NCI-H1417 treated with DMSO at 0.1 percent for 48 hours (cell line): ENCODE measurements around the gene ZPR1.

Experiments used
- DNase-seq: peaks from one replicate; lab custom pipeline; 2025; lab: John Stamatoyannopoulos, UW

Gene ZPR1

DNA sequence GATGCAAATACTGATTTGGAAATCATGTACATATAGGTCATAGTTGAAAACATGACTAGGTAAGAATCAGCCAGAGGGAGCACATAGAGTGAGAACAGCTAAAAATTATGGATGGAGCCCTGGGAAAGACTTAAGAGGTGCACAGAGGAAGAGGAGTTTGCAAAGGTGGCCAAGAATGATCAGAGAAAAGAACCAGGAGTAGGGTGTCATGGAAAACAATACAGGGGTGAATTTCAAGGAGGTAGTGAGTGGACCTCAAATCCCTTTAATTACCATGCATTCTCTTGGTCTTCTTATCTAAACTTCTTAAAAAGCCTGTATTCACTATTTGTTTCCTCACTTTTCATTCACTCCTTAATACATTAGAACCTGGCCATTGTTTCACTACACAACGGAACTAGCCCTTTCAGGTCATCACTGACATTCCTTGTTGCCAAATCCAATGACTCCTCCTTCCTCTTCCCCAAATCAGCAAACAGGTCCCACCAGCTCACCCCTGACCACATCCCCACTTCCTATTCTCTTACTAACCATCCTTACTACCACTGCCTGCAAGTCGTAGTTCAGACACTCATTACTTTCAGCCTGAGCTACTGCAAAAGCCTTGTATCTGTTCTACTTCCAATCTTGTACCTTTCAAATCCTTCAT, 37.6 kb downstream of the ZPR1 start:
- no peak for DNase-seq

DNA sequence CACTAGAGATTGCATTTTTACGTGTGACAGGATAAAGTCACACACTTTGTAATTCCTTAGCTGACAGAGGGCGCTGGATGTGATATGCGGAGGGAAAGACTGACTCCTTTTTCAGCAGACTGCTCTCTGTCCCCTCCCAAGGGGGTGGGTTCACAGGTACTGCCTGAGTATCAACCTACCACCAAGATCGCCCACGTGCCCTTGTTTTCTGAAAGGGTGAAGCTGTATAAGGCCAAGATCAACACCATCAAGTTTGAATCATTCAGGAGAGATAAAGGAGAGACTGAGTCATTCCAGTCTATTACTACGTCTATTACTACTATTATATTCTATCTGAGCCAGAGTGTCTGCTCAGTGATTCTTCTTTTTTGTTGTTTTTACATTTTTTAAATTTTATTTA, 45.7 kb downstream of the ZPR1 start:
- no peak for DNase-seq

DNA sequence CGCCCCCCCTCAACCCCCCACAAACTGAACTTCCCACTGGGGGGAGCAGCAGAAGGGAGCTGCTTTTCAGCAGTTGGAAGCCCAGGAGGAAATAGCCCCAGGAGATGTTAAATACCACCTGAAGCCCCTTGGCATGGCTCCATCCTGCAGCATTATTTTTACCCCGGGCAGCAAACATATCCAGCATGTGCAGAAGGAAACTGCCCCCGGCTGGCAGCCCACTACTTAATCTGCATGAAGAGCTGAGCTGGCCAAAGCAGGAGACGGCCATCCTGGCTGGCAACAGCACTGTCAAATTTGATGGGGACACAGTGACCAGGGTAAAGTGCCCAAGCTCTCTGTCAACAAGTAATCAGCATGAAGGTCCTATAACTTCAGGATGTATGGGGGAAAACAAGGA, 47.1 kb downstream of the ZPR1 start:
- no peak for DNase-seq

DNA sequence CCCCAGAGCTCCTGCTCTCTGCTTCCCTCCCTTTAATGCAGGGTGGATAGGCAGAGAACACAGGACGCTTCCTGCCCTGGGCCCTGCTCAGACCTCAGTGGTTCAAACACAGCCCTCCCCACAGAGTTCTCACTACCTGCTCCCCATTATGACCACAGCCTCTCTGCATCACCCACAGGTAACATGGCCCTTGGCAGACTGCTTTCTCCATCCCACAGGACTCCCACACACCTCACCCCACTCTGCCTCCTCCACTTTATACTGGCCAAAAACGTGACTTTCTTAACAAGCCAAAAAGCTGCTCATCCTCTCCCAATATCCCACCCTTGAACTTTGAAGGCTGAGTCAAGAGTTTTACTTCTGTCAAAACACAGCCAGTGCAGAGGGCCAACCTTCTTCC, 48.8 kb downstream of the ZPR1 start:
- DNase-seq, result no peak

DNA sequence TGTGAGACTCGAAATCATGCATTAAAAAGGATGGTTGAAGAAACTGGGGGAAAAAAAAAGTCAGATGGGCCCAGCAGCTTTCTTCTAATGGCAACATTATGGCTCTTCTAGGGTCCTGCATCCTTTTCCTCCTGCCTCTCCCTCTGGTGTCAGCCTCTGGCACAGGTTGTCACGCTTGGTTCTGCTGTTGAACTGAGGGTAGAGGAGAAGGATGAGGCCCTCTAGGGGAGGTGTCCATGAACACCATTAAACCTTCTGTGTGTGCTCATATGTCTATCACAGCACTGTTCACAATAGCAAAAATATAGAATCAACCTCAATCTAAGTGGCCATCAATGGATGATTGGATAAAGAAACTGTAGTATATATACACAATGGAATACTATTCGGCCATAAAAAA, 51.1 kb downstream of the ZPR1 start:
- no peak for DNase-seq

DNA sequence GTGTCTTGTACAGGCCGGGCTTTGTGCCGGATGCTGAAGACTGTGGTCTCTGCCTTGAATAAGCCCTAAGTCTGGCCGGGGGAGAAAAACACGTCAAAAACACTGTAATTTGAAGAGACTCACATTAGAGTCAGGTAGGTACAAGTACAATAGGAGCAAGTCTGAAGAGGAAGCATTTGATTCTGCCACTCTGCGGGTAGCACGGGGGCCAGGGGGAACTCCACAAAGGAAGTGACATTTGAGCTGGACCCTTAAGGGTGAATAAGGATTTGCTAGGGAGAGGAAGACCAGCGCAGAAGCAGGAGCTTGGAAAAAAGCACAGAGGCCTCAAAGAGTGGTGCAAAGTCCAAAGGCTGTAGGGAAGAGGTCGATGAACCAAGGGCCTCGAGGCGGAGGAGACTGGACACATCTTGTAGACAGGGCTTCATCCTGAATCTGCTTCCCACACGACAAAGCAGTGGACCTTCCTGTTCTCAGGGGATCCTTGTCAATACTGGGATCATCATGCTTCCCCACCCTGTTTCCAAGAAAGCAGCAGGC, 53.8 kb downstream of the ZPR1 start:
- DNase-seq, result no peak

DNA sequence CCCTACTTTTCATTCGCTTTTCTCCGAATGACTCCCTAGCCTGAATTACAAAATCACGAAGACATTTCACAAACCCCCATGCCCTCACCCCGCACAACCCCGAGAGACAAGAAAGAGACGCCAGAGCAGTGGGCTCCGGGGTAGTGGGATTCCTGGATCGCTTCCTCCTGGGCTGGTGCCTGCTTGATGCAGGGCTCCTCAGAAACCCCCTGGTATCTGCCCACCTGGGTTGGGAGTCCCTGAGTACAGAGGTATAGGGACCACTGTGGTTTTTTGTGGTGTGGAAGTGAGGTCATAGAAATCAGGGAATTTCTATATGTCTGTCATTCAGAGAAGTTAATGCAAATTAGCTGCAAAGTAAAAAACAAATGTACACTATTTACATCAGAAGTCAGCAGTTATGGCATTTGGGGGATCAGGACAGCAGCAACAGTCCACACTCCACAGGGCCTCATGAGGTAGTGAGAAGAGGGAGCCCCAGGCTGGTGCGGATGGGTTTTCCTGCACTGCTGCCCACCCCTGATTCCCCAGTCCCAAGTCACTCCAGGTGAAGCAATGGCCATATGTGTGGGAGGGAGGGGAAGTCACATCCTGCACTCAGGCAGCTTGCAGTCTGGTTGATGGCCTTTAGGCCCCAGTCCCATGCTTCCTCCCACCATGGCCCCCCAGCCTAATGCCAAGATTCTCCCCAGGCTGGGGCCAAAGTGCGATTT, 54.6 kb downstream of the ZPR1 start:
- DNase-seq, result no peak

DNA sequence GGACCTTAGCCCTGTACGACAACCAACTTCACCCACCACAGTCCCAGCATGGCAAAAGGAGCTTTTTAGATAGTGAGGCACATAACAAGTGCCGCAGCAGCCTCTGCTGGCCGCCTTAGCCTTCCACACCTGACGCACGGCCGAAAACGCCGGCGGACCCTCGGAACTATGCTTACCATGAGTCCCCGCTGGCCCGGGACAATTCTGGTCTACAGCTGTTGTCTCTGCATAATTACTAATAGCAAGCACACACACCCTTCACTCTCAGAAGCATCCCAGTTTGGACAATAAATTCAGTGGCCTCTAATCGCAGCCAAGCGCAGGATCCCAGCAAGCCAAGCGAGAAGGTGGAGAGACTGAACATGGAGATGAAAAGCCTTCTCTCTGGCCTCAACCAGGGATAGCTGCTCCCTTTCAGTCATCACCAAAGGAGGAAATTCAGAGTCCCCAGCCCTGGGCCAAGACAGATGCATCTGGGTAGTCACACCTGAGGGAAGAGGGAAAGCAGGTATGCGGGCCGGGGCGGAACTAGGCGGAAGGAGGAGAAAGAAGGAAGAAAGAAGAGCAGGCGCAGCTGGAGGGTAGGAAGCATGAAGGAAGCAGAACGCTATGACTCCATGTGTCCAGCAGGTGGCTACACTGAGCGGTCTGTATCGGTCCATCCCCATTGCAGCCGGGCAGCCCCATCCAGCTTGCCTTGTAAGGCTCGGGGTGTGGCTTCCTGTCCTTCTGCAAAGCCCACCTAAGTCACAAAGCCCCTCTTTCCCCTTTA, 55.4 kb downstream of the ZPR1 start:
- no peak for DNase-seq

GRCh38 chr11:116731821-116732220, 56.0 kb downstream of the ZPR1 start:
- no peak for DNase-seq

GRCh38 chr11:116731097-116731761, 56.6 kb downstream of the ZPR1 start:
- no peak for DNase-seq

GRCh38 chr11:116730601-116731000, 57.2 kb downstream of the ZPR1 start:
- DNase-seq, result no peak

DNA sequence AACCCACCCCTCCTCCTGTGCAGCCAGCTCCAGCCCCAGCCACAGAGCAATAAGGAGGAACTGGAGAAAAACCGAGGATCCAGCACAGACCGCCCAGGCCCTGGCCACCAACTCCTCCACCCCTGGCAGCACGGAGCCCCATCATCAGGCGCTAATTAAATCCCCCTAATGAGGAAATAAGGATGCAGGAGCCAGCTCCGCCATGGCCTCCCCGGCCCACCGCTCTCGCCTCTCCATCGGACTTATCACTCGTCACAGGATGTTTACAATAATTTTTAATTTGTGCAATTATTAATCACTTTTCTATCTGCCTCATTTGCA, 57.6 kb downstream of the ZPR1 start:
- no peak for DNase-seq

- no peak for DNase-seq
Observed at GRCh38 chr11:116729501-116730240, 58.2 kb downstream of the ZPR1 start.

DNA sequence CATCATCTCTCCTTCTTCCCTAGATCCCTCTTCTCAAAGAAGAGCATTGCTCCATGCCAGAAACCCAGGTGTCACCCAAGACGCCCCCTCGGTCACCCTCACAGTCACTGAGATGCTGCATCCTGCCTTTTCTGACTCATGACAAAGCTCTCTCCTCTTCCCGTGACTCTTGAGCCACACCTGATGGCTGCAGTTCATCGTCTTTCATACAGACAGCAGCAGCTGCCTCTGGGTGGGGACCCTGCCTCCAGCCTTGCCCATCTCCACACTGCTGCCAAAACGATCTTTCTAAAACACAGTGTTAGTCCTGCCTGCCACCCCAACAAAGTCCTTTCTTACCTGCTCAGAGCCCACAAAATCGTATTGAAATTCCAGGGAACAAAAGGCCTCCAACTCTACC, 59.8 kb downstream of the ZPR1 start:
- DNase-seq, result no peak

DNA sequence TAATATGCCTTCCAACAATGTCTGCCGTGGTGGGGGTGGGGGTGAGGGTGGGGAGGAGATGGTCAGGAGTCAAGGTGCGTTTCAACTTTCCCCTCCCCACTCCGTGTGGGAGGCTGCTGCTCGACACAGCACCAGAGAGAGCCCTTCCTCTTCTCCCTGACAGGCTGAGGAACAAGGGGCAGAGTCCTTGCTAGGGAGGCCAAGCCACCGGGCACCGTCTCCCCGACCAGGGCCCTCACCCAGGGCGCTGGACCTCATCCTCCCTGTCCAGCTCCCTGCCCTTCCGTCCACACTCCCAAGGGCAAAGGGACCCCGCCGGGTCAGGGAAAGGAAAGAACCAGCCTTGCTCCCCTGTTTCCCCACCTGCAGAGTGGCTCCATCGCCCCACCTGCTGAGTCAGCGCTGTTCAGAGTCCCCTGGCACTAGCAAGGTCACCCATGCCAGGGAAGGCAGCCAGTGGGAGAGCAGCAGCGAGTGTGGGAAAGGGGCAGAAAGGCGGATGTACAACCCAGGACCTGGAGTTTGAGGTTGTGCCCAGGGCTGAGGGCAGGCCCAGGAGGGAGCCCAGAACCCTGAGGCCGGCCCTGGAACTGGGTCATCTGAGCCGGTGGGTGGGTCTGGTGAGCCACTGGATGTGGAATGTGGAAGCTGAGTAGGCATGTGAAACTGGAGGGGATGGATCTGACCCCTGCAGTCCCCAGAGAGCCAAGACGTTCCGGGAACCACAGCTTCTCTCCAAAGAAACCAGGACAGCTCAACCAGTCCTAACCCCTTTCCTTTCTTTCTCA, 62.2 kb downstream of the ZPR1 start:
- no peak for DNase-seq

DNA sequence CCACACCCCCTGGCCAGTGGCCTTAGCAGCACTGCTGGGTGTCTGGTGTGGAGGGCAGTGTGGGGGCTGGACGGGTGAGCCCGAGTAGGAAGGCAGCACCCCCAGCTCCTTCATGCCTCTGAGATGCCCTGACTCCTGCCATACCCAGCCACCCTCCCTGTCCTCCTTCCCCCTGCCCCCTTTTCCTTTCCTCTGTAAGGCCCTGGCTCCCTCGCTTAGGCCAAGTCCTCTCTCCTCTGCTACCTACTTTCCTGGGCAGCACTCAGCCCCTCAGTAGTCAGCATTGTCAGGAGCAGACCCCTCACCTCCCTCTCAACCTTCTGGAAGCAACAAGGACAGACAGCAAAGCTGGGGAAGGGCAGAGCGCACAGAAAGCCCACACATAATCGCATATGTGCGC, 63.0 kb downstream of the ZPR1 start:
- DNase-seq, result no peak
